Medulla oblongata (tissue), 1 donor: ENCODE measurements around the gene TEKT2.

Experiments
- DNase-seq: peaks from one replicate; pipeline ENCODE4 v3.0.0-alpha.2; 2015; ENCODE audit errors: extremely low spot score

Gene TEKT2

GRCh38 chr1:36106269-36106668 lies 22.4 kb downstream of the TEKT2 start:
- DNase-seq, result no peak

GRCh38 chr1:36107394-36107793 lies 23.5 kb downstream of the TEKT2 start:
- no peak for DNase-seq

GRCh38 chr1:36108314-36108713 lies 24.4 kb downstream of the TEKT2 start:
- DNase-seq, result no peak

- DNase-seq, result no peak
Observed at GRCh38 chr1:36109041-36109679, 25.3 kb downstream of the TEKT2 start.

GRCh38 chr1:36111151-36111550 lies 27.3 kb downstream of the TEKT2 start:
- no peak for DNase-seq

- DNase-seq, result no peak
Observed at GRCh38 chr1:36112823-36113222, 28.9 kb downstream of the TEKT2 start.

- DNase-seq, result no peak
Observed at GRCh38 chr1:36114371-36114770, 30.5 kb downstream of the TEKT2 start.

GRCh38 chr1:36115200-36115669 lies 31.3 kb downstream of the TEKT2 start:
- peak; percentile 51 for DNase-seq

- no peak for DNase-seq
Observed at GRCh38 chr1:36115931-36116330, 32.0 kb downstream of the TEKT2 start.

- DNase-seq, result no peak
Observed at GRCh38 chr1:36116901-36117300, 33.0 kb downstream of the TEKT2 start.

GRCh38 chr1:36118447-36119204 lies 34.7 kb downstream of the TEKT2 start:
- no peak for DNase-seq

- no peak for DNase-seq
Observed at GRCh38 chr1:36119456-36119855, 35.6 kb downstream of the TEKT2 start.

- no peak for DNase-seq
Observed at GRCh38 chr1:36122062-36123030, 38.5 kb downstream of the TEKT2 start.

GRCh38 chr1:36123356-36123755 lies 39.5 kb downstream of the TEKT2 start:
- DNase-seq, result peak; percentile 81

GRCh38 chr1:36124404-36125128 lies 40.7 kb downstream of the TEKT2 start:
- no peak for DNase-seq

GRCh38 chr1:36125129-36125991 lies 41.5 kb downstream of the TEKT2 start, which contains the start of gene COL8A2:
TSS of gene COL8A2 (minus strand) at chr1:36125222. CDS start at chr1:36100242, 24,980 bp downstream.
- DNase-seq, result no peak

GRCh38 chr1:36126005-36126716 lies 42.3 kb downstream of the TEKT2 start:
- DNase-seq, result no peak

- no peak for DNase-seq
Observed at GRCh38 chr1:36126797-36127500, 43.1 kb downstream of the TEKT2 start.
